Measurements from ENCODE around the gene NT5C1B.
"Not testable (repeated sequence)": the region's sequence is repeated elsewhere in the genome, so short reads cannot be mapped to it uniquely, and the experiment has no call there.

The NT5C1B gene

DNA sequence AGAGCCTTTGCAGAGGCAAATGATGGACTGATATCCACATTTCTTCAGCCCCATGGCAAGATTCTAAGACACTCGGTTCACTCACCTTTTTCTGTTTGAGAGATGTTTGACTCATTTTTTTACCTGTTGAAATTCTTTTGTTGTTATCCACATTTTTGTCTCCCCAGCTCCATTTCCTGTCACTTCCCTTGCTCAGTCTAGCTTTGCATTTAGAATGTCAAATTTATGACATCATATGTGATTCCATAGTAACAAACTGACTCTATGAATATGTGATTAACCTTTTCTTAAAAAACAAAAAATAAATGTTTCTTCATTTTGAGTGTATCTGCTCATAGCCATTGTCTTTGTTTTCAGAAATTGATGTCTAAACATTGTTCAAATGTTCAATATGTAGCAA, at the start of gene NT5C1B:
Gene NT5C1B, minus strand, starts transcription at position 216 of the 400 bp plus-strand sequence. Its CDS starts 101 bp downstream, at position 115.
- no peak for DNase-seq

DNA sequence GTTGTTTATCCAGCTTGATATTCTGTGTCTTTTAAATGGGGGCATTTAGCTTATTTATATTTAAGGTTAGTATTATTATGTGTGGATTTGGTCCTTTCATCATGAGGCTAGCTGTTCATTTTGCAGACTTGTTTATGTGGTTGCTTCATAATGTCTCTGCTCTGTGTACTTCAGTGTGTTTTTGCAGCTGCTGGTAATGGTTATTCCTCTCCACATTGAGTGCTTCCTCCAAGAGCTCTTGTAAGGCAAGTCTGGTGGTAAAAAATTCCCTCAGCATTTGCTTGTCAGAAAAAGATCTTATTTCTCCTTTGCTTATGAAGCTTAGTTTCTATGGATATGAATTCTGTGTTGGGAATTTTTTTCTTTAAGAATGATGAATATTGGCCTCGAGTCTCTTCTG, 47.8 kb upstream of the NT5C1B start:
- no peak for DNase-seq

DNA sequence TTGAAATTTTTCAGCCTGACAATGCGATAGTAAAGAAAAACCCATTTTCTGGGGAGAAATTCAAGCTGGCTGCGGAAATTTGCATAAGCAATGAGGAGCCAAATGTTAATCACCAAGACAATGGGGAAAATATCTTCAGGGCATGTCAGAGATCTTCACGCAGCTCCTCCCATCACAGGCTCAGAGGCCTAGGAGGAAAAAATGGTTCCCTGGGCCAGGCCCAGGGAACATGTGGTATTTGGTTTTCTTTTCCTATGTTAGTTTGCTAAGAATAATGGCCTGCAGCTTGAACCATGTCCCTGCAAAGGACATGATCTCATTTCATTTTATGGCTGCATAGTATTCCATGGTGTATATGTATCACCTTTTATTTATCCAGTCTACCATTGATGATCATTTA, 43.3 kb upstream of the NT5C1B start:
- DNase-seq: not testable (repeated sequence)

DNA sequence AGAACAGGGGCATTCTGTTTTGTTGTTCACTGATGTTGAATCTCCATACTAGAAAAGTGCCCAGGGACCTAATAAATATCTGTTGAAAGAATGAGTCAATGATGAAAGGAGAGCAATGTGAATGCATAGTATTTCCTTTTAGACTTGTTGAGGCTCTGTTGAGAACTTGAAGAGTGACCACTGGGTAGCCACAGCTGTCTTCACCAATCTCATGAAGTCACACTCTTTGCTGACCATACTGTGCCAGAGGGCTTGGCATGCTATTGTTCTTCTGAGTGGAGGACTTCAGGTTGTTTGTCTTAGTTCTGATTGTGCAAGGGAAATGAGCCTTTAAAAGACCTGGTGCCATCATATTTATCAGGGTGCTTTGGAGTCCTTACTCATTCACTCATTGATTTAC, 41.6 kb upstream of the NT5C1B start:
- DNase-seq: no peak

DNA sequence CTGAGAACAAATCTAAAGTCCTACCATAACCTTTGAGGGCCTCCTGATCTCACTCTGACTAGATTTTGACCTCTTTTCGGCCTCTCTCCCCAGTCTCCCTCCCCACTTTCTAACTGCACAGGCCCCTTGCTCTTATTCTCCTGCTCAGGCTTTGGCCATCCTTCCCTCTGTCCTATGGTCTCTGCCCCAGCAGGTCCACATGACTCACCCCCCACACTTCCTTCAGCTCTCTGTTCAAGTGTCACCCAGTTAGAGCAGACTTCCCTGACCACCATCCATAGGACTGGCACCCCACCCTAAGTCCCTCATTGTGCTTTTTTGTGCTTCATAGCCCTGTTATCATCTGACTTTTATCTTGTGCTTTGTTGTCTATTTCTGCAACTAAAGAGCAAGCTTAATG, 41.2 kb upstream of the NT5C1B start:
- DNase-seq: no peak

DNA sequence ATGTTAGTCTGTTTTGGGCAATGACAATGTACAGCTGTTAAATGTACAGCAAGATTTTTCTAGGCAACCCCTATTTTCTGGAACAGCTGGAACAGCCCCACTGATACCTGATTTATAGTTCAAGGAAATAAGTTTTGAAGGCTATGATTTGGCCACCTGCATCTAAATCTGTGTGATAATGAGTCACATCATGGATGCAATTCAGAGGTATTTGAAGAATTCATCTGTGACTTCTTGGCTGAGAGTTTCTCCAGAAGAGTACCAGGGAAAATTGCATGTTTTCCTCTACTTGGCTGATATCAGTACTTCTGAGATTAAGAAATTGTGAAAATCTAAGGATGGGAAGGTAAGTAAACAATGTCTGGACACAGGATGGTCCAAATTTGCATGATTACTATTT, 40.7 kb upstream of the NT5C1B start:
- DNase-seq: no peak

DNA sequence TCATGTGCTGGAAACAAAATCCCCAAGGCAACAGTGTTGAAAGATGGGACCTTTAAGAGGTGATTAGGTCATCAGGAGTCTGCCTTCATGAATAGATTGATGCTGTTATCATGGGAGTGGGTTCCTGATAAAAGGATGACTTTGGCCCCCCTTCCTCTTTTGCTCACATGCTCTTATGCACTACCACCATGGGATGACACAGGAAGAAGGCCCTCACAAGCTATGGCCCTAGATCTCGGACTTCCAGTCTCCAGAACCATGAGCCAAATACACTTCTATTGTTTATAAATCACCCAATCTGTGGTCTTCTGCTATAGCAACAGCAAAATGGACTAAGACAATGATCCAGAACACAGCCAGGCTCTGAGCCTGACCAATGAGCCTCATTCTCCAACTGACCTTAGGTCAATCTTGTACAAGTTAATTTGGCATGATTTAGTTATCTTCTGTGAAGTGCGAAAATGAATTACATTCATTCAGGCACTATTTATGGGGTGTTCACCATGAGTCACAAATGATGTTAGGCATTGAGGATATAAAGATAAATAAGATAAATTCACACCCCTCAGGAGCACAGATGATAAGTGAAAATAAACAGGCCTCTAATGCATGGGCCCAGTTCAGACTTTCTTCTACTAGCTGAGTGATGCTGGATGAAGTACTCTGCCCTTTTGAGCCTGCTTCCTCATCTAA, 37.7 kb upstream of the NT5C1B start:
- DNase-seq: no peak

DNA sequence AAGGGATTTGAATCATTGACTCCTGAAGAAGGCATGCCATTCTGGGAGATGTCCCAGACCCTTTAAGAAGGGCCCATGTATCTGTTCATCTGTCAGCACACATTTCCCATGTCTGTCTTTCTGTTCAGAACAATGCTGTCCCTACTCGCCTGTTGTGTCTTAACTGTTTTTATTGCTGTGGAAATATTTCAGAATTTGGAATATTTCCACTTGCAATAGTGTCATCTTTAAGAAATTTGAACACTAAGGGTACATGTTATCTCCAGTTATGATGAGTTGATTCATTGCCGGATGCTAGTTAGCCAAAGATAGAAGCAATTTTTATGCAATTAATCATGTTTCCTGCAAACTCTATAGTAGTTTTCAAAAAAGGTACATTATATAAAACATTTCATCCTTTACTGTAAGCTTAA, 36.9 kb upstream of the NT5C1B start:
- no peak for DNase-seq

DNA sequence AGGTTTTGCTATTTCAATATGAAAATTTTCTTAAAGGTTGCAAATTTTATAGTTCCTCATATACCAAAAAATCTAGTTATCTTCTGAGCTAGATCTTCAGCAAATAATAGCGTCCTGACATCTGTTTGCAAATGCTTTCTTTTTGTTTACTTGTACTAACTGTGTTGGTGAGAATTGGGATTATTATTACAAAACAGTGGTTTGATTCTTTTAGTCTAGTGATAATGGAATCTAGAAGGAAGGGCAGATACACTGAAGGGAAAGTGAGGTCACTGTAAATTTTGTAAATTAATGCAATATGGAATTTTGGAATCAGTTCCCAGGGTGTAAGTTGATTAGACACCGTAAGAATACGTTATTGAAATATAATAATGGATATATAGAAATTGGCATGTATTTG, 36.2 kb upstream of the NT5C1B start:
- no peak for DNase-seq

DNA sequence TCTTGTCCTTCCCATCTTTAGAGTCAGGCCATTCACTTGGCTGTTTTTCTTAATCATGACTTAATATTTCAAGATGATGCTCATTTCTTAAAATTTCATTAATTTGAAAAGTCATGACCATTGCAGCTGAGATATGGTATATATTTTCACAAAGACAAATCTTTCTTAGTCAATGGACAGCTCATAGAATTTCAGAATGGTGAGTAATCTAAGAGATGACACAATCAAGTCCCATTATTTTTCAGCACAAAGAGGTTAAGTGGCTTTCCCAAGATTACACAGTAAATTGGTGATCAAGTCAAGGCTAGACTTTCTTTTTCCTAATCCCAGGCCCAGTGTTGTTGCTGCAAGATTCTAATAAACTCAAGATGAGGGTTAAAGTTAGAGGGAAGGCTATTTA, 34.4 kb upstream of the NT5C1B start:
- DNase-seq: no peak

DNA sequence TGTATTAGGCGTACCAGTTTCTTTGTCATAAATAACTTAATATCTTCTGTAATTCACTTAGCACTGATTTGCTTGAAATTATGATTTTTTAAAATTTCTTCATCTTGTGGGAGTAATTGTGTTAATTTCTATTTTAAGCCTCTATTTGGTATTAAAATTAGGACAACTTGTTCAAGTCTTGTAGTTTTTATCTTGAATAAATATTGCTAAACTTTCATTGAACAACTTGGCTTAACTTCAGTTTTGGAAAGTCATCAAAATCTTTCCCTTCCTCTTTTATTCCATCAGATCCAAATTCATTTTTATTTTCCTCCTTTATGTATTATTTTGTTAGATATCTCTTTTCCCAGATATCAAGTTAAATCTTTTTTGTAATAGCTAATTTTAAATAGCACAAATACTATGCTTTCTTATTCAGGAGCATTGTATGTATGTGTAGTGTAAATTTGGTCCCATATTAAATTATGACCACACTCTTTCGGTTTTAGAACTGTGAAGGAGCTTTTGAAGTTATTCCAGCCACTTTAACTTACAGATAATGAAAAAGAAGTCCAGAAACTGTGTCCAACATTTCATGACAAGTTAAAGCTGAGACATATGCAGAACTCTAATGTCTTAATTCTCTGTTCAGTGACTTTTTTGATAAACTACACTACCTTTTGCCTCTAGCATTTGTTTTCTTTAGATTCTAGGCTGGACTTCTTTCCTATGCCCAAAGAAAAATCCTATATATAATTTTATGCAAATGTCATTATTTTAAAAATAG, 31.7 kb upstream of the NT5C1B start:
- no peak for DNase-seq

DNA sequence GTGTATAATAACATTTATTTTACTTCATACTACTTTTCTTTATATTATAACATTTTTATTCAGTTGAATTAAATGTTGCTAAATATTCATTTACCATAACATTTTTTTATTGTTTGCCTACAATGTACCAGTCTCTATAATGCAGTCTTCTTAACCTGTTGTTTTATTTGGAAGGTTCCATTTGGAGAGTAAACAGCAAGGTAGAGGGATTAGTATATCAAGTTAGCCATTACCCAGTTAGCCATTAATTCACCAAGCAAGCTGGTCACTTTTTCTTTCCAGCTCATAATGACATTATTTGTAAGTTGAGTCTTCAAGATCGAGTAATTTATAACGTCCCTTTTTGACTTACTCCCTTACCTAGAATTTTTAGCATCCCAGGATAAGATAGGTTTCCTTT, 29.7 kb upstream of the NT5C1B start:
- no peak for DNase-seq

DNA sequence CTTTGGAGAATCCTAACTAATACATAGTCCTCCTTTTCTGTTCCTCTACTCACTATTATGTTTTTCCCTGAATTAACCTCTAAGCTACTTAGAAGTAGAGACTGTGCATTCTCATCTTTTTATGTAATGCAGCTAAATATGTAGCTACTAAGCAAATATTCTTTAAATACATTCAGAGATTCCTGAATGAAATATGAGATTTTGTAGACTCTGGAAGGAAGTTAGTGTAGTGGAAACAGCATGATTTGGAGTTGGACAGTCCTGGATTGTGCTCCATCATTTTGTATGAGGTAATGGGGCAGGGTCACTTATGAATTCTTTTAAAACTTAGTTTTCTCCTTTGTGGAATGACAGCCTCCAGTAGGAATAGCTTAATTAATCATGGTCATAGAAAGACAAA, 24.7 kb upstream of the NT5C1B start:
- DNase-seq: no peak

DNA sequence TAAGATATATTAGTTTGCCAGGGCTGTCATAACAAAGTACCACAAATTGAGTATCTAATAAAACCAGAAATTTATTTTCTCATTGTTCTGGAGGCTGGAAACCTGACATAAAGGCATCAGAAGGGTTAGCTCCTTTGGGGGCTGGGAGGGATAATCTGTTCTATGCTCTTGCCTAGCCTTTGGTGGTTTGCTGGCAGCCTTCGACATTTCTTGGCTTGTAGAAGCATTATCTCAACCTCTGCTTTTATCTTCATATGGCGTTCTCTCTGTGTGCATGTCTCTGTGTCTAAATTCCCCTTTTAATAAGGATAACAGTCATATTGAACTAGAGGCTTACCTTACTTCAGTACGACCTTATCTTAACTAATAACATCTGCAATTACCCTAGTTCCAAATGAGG, 22.8 kb upstream of the NT5C1B start:
- DNase-seq: no peak

DNA sequence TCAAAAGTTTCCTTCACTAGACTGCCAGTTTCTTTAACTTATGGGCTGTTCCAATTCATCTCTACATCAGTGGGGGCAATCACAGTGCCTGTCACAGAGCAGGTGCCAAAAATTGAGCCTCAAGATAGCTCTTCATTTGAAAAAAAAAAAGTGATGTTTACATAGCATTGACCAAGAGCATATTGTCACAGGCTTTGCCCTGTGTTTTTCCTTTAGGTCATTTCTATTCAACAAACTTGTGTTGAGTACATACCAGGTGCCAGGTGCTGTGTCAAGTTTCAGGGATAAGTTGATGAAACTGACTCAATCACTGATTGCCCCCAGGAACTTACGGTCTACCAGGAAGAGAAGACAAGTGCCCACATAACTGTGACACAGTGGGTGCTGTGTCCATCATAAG, 22.2 kb upstream of the NT5C1B start:
- DNase-seq: no peak

DNA sequence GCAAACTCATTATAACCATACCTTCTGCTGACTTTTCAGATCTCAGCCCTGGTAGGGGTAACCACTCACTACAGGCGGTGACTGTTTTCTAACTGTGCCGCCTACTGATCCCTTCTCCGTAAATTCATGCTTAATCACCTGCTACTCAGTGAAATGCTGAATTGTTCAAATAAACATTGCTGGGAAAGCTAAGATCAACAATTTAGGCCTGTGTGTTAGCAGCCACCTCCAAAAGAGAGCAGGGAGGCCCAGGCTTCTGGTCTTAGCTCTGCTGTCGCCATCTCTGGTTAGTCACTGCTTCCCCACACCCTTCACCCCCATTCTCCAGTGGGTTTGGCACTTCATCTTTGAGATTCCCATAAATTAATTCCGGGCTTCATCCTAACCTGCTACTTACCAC, 21.8 kb upstream of the NT5C1B start:
- DNase-seq: no peak

DNA sequence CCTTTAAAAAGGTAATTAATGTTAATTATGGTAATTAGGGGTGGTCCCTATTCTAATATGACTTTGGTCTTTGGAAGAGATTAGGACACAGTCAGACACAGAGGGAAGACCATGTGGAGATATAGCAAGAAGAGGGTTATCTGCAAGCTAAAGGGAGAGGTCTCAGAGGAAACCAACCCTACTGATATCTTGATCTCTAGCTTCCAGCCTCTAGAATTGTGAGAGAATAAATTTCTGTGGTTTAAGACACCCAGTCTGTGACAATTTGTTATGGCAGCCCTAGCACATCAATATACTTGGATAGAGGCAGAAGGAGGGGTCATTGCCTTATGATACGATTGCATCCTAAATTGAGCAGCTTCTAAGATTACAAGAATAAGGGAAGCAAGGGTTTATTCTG, 21.3 kb upstream of the NT5C1B start:
- no peak for DNase-seq

DNA sequence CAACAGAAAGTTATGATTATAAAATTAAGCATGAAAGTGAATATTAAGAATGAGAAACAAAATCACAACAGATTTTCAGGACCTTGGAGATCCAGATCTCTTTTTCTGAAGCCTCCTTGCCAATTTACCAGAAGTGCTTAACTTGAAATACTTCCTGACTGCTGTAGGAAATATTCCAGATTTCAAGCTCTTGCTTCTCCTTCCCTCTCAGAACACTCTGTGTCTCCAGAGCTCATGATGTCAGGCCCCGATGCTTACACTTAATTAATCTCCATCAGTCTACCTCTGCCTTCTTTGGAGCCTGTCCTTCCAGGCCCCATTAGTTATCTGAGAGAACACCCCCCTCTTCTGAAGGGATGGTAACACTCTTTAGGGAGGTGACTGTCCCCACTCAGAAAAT, 20.7 kb upstream of the NT5C1B start:
- no peak for DNase-seq

DNA sequence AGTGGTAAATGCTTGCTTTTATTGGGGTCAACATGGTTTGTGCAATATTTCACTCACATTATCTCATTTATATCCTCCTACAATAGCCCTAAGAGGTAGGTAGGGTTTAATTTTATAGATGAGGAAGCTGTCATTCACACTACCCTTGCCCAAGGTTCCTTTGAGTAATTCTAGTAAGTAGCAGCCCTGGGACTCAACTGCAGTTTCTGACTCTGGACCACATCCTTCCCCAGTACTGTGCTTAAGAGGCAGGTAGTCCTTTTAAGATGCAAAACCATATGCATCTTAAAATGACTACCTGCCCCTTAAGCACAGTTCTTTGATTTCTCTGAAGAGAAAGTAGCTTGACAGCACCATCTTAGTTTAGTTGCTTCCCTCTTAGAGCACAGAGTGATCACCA, 15.7 kb upstream of the NT5C1B start:
- no peak for DNase-seq

DNA sequence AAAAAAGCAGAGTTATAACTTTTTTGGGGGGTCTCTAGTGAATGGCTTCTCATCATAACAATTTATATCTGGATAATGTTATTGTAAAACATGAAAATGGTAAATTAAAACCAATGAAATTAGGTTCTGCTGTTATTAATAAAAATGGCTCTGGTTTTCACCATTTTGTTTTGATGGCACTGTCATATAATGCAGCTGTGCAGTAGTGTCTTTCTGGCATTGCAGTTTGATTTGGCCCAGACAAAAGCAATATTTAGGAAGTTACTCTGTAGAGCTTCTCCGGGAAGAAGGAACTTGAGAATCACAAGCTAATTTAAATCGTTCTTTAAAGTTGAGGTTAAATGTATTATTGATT, 15.1 kb upstream of the NT5C1B start:
- no peak for DNase-seq

DNA sequence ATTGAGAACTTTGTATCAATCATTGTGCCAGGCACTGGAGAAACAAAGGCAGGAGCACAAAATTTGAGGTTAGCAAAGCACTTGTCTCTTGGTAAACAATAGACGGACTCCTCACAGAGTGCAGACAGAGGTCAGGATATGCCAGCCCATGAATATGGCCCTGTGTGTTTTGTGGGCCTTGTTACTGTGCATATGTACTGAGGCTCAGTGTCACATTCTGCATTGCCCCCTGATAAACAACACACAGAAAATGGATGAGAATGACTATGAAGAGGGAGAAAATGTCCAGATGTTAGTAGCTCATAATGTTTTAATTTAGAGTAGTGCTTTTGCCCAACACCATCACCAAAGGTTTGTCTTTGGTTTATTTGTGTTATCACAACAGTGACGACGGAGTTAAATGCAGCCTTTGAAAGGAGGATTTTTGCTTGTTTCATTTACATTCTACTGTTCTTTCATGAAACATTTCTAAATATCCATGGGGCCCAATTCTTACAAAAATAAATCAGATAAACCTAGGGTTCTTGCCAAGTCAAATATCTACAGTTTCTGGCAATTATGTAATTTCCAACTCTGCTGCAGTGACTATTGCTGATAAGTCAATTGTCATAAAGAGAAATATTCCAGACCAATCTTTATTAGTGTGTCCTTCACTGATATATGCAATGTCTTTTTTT, 14.6 kb upstream of the NT5C1B start:
- DNase-seq: no peak

DNA sequence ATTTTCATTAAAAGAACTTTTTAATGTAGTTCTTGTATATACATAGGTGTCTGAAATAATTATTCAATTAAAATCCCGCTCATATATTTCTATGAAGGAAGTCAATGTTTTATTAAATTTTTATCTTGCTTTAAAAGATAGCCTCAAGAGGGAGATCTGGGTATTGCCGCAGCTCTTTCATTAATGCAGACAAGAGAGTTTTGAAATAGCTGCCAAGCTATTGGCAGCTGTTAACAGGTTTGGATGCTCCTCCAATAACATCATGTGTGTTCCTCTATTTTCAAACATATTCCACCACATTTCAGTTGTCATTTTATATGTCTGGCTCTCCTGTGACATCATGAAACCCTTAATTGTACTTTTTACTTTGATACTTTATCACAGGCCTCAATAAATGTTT, 12.9 kb upstream of the NT5C1B start:
- DNase-seq: no peak

DNA sequence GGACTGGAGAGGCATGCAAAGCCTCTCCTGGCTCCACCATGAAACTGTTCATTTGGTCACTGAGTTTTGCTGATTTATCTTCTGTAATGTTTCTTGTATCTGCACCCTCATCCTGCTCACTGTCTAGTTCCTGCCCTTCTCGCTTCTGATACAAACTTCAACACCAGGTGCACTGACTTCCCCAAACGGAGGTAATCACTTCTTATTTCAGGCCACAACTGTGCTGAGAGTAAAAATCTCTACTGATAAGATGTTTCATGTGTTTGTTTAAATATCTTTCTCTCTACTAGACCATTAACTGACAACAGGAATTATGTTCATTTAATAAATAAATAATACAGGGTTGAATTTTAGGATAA, 10.9 kb upstream of the NT5C1B start:
- no peak for DNase-seq

DNA sequence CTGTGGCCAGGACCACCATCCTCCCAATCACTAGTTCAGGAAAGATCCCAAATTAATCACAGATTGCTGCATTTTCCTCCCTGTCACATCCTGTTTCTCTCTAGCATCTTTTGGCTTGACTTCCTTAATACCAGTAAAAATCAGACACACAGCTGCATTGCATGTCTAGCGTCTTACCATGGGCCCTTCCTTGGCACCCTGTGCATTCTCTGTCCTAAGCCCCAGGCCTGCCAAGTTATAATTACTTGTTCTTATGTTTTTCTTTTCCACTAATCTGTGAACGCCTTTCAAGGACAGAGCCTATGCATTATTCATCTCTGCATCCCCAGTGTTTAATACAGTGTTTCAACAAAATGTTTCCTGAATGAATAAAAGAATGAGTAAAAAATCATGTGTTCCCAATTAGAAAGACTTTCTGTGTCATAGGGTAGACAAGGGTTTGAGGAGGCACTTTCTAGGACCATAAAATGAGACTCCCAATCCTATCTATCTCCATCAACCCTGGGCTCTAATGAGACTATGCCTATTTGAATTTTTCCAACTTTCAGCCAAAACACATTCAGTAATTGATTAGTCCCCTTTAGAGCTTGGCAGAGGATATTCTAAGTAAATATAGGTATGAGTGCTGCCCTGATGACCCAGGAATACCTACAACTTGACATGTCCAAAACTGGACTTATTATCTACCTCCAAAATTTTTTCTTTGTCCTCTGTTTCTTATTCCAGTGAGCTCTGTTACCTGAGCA, 10.3 kb upstream of the NT5C1B start:
- no peak for DNase-seq

Data from Kasumi-1 (cell line).